Gastroesophageal sphincter (tissue), 4 donors: ENCODE measurements around the gene LRBA. TPM values are rescaled to one million over a fixed set of nuclear protein-coding genes. Genes with fewer than 3 reads are reported as not detected.
"Not testable (repeated sequence)": the region's sequence is repeated elsewhere in the genome, so short reads cannot be mapped to it uniquely, and the experiment has no call there.

Source experiments
- ATAC-seq: fragments of 150-250 bp; one replicate; pipeline ENCODE4 v1.9.1; 2016; ENCODE audit warnings: mild to moderate bottlenecking, moderate library complexity
- H3K27ac ChIP-seq, 4 donors: fragments of 200-600 bp; sonication (generic) in 3 of 4; 1 replicate in 3 of 4; 2 replicates in 1 of 4; pipeline ENCODE4 v1.5.1; 2016 to 2019
- H3K27me3 ChIP-seq: fragments of 200-600 bp; sonication (generic); one replicate; pipeline ENCODE4 v1.5.1; 2019
- H3K36me3 ChIP-seq, 2 donors: fragments of 200-600 bp; sonication (generic); one replicate each; pipeline ENCODE4 v1.5.1; 2019; ENCODE audit warnings: control low read depth in 1 of 2
- H3K4me1 ChIP-seq, 3 donors: fragments of 200-600 bp; sonication (generic); 1 replicate in 2 of 3; 2 replicates in 1 of 3; pipeline ENCODE4 v1.5.1; 2016 to 2019; ENCODE audit warnings: control low read depth in 2 of 3
- H3K4me3 ChIP-seq, 2 donors: fragments of 200-600 bp; sonication (generic); one replicate each; pipeline ENCODE4 v1.5.1; 2019; ENCODE audit warnings: mild to moderate bottlenecking in 1 of 2, moderate library complexity in 1 of 2
- H3K9me3 ChIP-seq, 3 donors: fragments of 200-600 bp; sonication (generic); one replicate each; pipeline ENCODE4 v1.5.1; 2017 to 2019; ENCODE audit warnings: control low read depth in 2 of 3
- CTCF ChIP-seq, 4 experiments: fragments of 200-600 bp in 2 of 4; fragments of 450-650 bp in 2 of 4; sonication (generic) in 1 of 4; IDR thresholded peaks; one replicate each; pipeline ENCODE4 v1.5.1; 2017 to 2019; ENCODE audit warnings: antibody characterized with exemption in 4 of 4, mild to moderate bottlenecking in 2 of 4, moderate library complexity in 2 of 4
- EP300 ChIP-seq: sonication (generic); formaldehyde crosslinking; IDR thresholded peaks from one replicate; pipeline ENCODE4 v1.6.1; 2017; ENCODE audit warnings: antibody characterized with exemption, mild to moderate bottlenecking
- POLR2A ChIP-seq, 2 donors: fragments of 450-650 bp; IDR thresholded peaks; one replicate each; pipeline ENCODE4 v1.6.1; 2017; ENCODE audit warnings: antibody characterized with exemption in 2 of 2, mild to moderate bottlenecking in 2 of 2, moderate library complexity in 1 of 2
- POLR2AphosphoS5 ChIP-seq: sonication (generic); formaldehyde crosslinking; IDR thresholded peaks from one replicate; pipeline ENCODE4 v1.6.1; 2017; ENCODE audit warnings: antibody characterized with exemption
- WGBS, 2 donors: methylation state at CpG; one replicate each; pipeline ENCODE4 v1.1.5; 2018; ENCODE audit warnings: low coverage in 1 of 2; 5-methylcytosine and 5-hydroxymethylcytosine counted together
- total RNA-seq, 4 donors: library from RNA; depleted of rRNA; stranded (reverse); fragments of >200 nt; gene quantifications; one replicate each; pipeline ENCODE4 v1.1.0, GENCODE V29; 2016

The LRBA gene
- total RNA-seq, 4 donors from 2014 or later = 18.4 to 35.0 (median 23.2) TPM

- TF ChIP-seq EP300 = no peak
- TF ChIP-seq CTCF (IDR thresholded peaks at IDR 0.05) = no peak
- TF ChIP-seq POLR2A (IDR thresholded peaks at IDR 0.05) = no peak
- TF ChIP-seq POLR2AphosphoS5 = no peak
- H3K9me3 ChIP-seq = no peaks in the 10 kb centered on the region
- H3K4me1 ChIP-seq = no peaks in the 10 kb centered on the region
- H3K27ac ChIP-seq = no peak overlapping the region
- ATAC-seq = no peak
- no peaks in the 10 kb centered on the region for H3K27me3 ChIP-seq
- no peak overlapping the region for H3K4me3 ChIP-seq
- no peaks in the 10 kb centered on the region for H3K36me3 ChIP-seq
These were observed 474.5 kb downstream of the LRBA start for GRCh38 chr4:150540536-150540935.

- ATAC-seq, H3K9me3 ChIP-seq, H3K27ac ChIP-seq, H3K4me1 ChIP-seq, H3K36me3 ChIP-seq, H3K27me3 ChIP-seq, H3K4me3 ChIP-seq: not testable (repeated sequence)
- 82 to 100% methylated on average over 1 to 3 of the region's 3 CpGs for WGBS, 2 donors
These were observed 477.2 kb downstream of the LRBA start for GRCh38 chr4:150537911-150538310.

- Histone ChIP-seq H3K36me3 (no peaks in the 10 kb centered on the region), H3K27ac (no peak overlapping the region), H3K4me1 (no peaks in the 10 kb centered on the region), H3K27me3 (no peaks in the 10 kb centered on the region), H3K4me3 (no peak overlapping the region), H3K9me3 (no peaks in the 10 kb centered on the region)
- no peak for ATAC-seq
- TF ChIP-seq EP300 = no peak
- no peak for TF ChIP-seq POLR2A (IDR thresholded peaks at IDR 0.05)
- TF ChIP-seq POLR2AphosphoS5 = no peak
- no peak for TF ChIP-seq CTCF (IDR thresholded peaks at IDR 0.05)
These were observed 480.3 kb downstream of the LRBA start for GRCh38 chr4:150534818-150535217.

- no peaks in the 10 kb centered on the region for H3K27me3 ChIP-seq
- no peaks in the 10 kb centered on the region for H3K36me3 ChIP-seq
- ATAC-seq = no peak
- TF ChIP-seq POLR2AphosphoS5 = no peak
- TF ChIP-seq CTCF (IDR thresholded peaks at IDR 0.05) = no peak
- TF ChIP-seq POLR2A (IDR thresholded peaks at IDR 0.05) = no peak
- no peak for TF ChIP-seq EP300
- H3K9me3 ChIP-seq = no peaks in the 10 kb centered on the region
- WGBS, 2 donors = 85 to 89% methylated on average over 1 to 3 of the region's 3 CpGs
- no peak overlapping the region for H3K4me3 ChIP-seq
- H3K4me1 ChIP-seq = no peaks in the 10 kb centered on the region
- H3K27ac ChIP-seq = no peak overlapping the region
These were observed 481.4 kb downstream of the LRBA start for GRCh38 chr4:150533673-150534072.

GRCh38 chr4:150525321-150525868 lies 489.7 kb downstream of the LRBA start:
- no peak overlapping the region for H3K27ac ChIP-seq
- no peaks in the 10 kb centered on the region for H3K36me3 ChIP-seq
- ATAC-seq = no peak
- no peak for TF ChIP-seq EP300
- TF ChIP-seq CTCF (IDR thresholded peaks at IDR 0.05) = no peak
- TF ChIP-seq POLR2AphosphoS5 = no peak
- no peak for TF ChIP-seq POLR2A (IDR thresholded peaks at IDR 0.05)
- H3K27me3 ChIP-seq = no peaks in the 10 kb centered on the region
- no peaks in the 10 kb centered on the region for H3K9me3 ChIP-seq
- WGBS, 2 donors = 78 to 79% methylated on average over 3 of the region's 3 CpGs
- no peak overlapping the region for H3K4me3 ChIP-seq
- H3K4me1 ChIP-seq = no peaks in the 10 kb centered on the region

- 84 to 91% methylated on average over 3 of the region's 3 CpGs for WGBS, 2 donors
- ATAC-seq = no peak
These were observed 496.5 kb downstream of the LRBA start for GRCh38 chr4:150518559-150518958.

More at GRCh38 chr4:150518559-150518958, 496.5 kb downstream of the LRBA start:
- no peaks in the 10 kb centered on the region for H3K9me3 ChIP-seq
- no peak overlapping the region for H3K4me3 ChIP-seq
- no peaks in the 10 kb centered on the region for H3K27me3 ChIP-seq
- no peaks in the 10 kb centered on the region for H3K4me1 ChIP-seq
- TF ChIP-seq CTCF (IDR thresholded peaks at IDR 0.05) = no peak
- no peak for TF ChIP-seq POLR2AphosphoS5
- no peak for TF ChIP-seq EP300
- TF ChIP-seq POLR2A (IDR thresholded peaks at IDR 0.05) = no peak
- no peak overlapping the region for H3K27ac ChIP-seq
- H3K36me3 ChIP-seq = no peaks in the 10 kb centered on the region
